HG03520 (cell line): ENCODE results near the gene ADAT2.
"Not testable (repeated sequence)": the region's sequence is repeated elsewhere in the genome, so short reads cannot be mapped to it uniquely, and the experiment has no call there.

Experiments used
- ATAC-seq: cut with Tn5 transposase; IDR thresholded peaks from one replicate; pipeline ENCODE4 v1.9.1; 2021; ENCODE audit warnings: mild to moderate bottlenecking, moderate library complexity; ENCODE audit not compliant: unreplicated experiment

ADAT2 gene

GRCh38 chr6:143450453-143451371 lies at the start of gene ADAT2, which contains the start of gene PEX3:
Gene ADAT2 (minus strand): TSS chr6:143450695. CDS start chr6:143450658, 37 bp downstream.
Gene PEX3 (plus strand): TSS chr6:143450805. CDS start chr6:143451043, 238 bp downstream.
- peak; percentile 91 for ATAC-seq

- ATAC-seq = no peak
These were observed 47.9 kb upstream of the ADAT2 start for GRCh38 chr6:143498428-143498827.

GRCh38 chr6:143496974-143497373 lies 46.5 kb upstream of the ADAT2 start:
- ATAC-seq = no peak

GRCh38 chr6:143490775-143491174 lies 40.3 kb upstream of the ADAT2 start:
- ATAC-seq = no peak

GRCh38 chr6:143490244-143490643 lies 39.7 kb upstream of the ADAT2 start:
- ATAC-seq = no peak

GRCh38 chr6:143486752-143487151 lies 36.3 kb upstream of the ADAT2 start:
- ATAC-seq = no peak

GRCh38 chr6:143485967-143486366 lies 35.5 kb upstream of the ADAT2 start:
- no peak for ATAC-seq

- no peak for ATAC-seq
These were observed 32.1 kb upstream of the ADAT2 start for GRCh38 chr6:143482593-143482992.

- ATAC-seq = no peak
These were observed 28.1 kb upstream of the ADAT2 start for GRCh38 chr6:143478479-143479062.

GRCh38 chr6:143476545-143476944 lies 26.1 kb upstream of the ADAT2 start:
- no peak for ATAC-seq

GRCh38 chr6:143471822-143472221 lies 21.3 kb upstream of the ADAT2 start:
- no peak for ATAC-seq

- not testable (repeated sequence) for ATAC-seq
These were observed 18.3 kb upstream of the ADAT2 start for GRCh38 chr6:143468823-143469222.

GRCh38 chr6:143468026-143468425 lies 17.5 kb upstream of the ADAT2 start:
- ATAC-seq = no peak

GRCh38 chr6:143465546-143465945 lies 15.1 kb upstream of the ADAT2 start:
- no peak for ATAC-seq

- ATAC-seq = no peak
These were observed 7.3 kb upstream of the ADAT2 start for GRCh38 chr6:143457563-143458359.

GRCh38 chr6:143451531-143451930 lies 1.0 kb upstream of the ADAT2 start:
- no peak for ATAC-seq

GRCh38 chr6:143449714-143450452 lies 612 bp downstream of the ADAT2 start:
- ATAC-seq = peak; percentile 14

GRCh38 chr6:143449082-143449713 lies 1.3 kb downstream of the ADAT2 start:
- ATAC-seq = no peak

- ATAC-seq = not testable (repeated sequence)
These were observed 2.6 kb downstream of the ADAT2 start for GRCh38 chr6:143447865-143448264.

GRCh38 chr6:143443096-143443495 lies 7.4 kb downstream of the ADAT2 start:
- ATAC-seq = no peak
